ENCODE data around the gene ATAD3A.
"Not testable (repeated sequence)": the region's sequence is repeated elsewhere in the genome, so short reads cannot be mapped to it uniquely, and the experiment has no call there.

ATAD3A gene

GRCh38 chr1:1511533-1512285, at the start of gene ATAD3A:
ATAD3A (plus strand) TSS chr1:1512162; CDS start chr1:1512269, 107 bp downstream.
- peak within 1 kb of the TSS; percentile 57 to 81 for H3K4me3 ChIP-seq (ENCODE audit: low read depth in 1 of 2, low read length in 2 of 2)
- peak within 1 kb of the TSS; percentile 80 for H3K27ac ChIP-seq (ENCODE audit: low read length)
- H3K27me3 ChIP-seq (ENCODE audit: low read depth, low read length) = no peaks in the 10 kb centered on the region
- no peaks in the 10 kb centered on the region for H3K36me3 ChIP-seq (ENCODE audit: control insufficient read depth in 1 of 2, insufficient read depth in 2 of 2, low read length in 2 of 2)
- peaks cover 0 to 9% of the 10 kb centered on the region in 2 donors for H3K4me1 ChIP-seq (ENCODE audit: control insufficient read depth in 1 of 2, insufficient read depth in 2 of 2, low read length in 2 of 2)
- no peaks in the 10 kb centered on the region for H3K9me3 ChIP-seq (ENCODE audit: control insufficient read depth in 1 of 2, low read length in 2 of 2)

DNA sequence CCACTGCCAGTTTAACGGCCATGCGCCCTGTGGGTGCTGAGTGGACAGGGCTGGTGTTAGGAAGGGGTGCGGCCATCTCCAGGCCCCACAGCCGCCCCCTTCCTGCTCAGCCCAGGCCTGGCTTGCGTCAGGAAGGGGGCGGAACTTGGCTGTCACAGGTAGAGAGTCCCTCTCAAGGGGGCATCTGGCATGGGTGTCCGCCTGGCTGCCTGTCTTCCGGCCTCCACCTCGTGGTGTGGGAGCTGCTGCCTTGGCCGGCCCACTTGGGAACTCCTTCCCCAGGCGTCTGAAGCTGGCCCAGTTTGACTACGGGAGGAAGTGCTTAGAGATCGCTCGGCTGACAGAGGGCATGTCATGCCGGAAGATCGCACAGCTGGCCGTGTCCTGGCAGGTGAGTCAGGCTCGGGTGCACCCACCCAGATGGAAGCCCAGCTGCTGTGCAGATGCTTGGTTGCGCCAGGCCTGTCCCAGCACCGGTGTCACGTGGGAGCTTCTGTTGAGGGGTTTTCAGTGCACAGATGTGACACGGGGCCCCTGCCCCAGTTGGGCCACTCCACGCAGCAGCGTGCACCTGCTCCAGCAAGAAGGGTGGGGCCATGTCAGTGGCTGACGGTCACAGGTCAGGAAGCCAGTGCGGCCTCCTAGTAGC, 49.5 kb upstream of the ATAD3A start:
- peak overlapping the region in 1 of 2 donors; percentile 32 for H3K4me3 ChIP-seq (ENCODE audit: low read depth in 1 of 2, low read length in 2 of 2)

GRCh38 chr1:1463312-1463711, 48.6 kb upstream of the ATAD3A start:
- Histone ChIP-seq H3K36me3 (ENCODE audit: control insufficient read depth in 1 of 2, insufficient read depth in 2 of 2, low read length in 2 of 2) (no peaks in the 10 kb centered on the region), H3K4me1 (ENCODE audit: control insufficient read depth in 1 of 2, insufficient read depth in 2 of 2, low read length in 2 of 2) (no peaks in the 10 kb centered on the region), H3K9me3 (ENCODE audit: control insufficient read depth in 1 of 2, low read length in 2 of 2) (no peaks in the 10 kb centered on the region), H3K27ac (ENCODE audit: low read length) (no peak overlapping the region), H3K4me3 (ENCODE audit: low read depth in 1 of 2, low read length in 2 of 2) (no peak overlapping the region), H3K27me3 (ENCODE audit: low read depth, low read length) (no peaks in the 10 kb centered on the region)

More for the DNA sequence above, 49.5 kb upstream of the ATAD3A start:
- no peaks in the 10 kb centered on the region for H3K27me3 ChIP-seq (ENCODE audit: low read depth, low read length)
- H3K36me3 ChIP-seq (ENCODE audit: control insufficient read depth in 1 of 2, insufficient read depth in 2 of 2, low read length in 2 of 2) = no peaks in the 10 kb centered on the region
- H3K4me1 ChIP-seq (ENCODE audit: control insufficient read depth in 1 of 2, insufficient read depth in 2 of 2, low read length in 2 of 2) = no peaks in the 10 kb centered on the region
- H3K27ac ChIP-seq (ENCODE audit: low read length) = no peak overlapping the region
- H3K9me3 ChIP-seq (ENCODE audit: control insufficient read depth in 1 of 2, low read length in 2 of 2) = no peaks in the 10 kb centered on the region

DNA sequence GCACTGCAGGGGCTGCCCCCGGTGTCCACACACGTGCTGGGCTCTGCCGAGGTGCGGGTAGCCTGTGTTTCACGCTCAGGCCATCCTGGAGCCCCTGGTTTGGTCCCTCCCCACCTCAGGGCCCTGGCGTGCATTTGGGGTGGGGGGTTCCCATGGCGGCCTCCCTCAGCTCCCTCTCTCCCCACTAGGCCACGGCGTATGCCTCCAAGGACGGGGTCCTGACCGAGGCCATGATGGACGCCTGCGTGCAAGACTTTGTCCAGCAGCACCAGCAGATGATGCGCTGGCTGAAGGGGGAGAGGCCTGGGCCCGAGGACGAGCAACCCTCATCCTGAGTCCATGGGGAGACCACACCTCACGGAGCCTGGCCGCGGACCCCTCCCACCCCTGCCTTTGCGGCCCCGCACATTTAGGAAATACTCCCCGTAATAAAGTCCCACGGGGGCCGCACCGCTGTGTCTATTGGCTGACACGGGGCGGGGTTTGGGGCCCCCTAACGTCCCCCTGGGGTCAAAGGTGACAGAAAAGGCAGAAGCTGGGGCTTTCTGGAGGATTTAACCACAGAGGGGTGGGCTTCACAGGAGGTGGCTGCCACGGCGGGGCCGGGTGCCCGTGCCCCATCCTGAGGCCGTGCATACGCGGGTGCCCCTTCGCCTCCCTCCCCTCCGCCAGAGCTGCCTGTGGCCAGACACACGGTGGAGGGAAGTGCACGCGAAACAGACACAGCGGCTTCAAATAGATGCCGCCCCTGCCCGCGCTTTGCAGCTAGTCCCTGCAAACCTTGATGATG, 43.6 kb upstream of the ATAD3A start:
- not testable (repeated sequence) for H3K27me3 ChIP-seq (ENCODE audit: low read depth, low read length); H3K36me3 ChIP-seq (ENCODE audit: control insufficient read depth in 1 of 2, insufficient read depth in 2 of 2, low read length in 2 of 2); H3K27ac ChIP-seq (ENCODE audit: low read length); H3K4me3 ChIP-seq (ENCODE audit: low read depth in 1 of 2, low read length in 2 of 2); H3K9me3 ChIP-seq (ENCODE audit: control insufficient read depth in 1 of 2, low read length in 2 of 2)
- peaks cover 0 to 18% of the 10 kb centered on the region in 2 donors for H3K4me1 ChIP-seq (ENCODE audit: control insufficient read depth in 1 of 2, insufficient read depth in 2 of 2, low read length in 2 of 2)

- H3K4me3 ChIP-seq (ENCODE audit: low read depth in 1 of 2, low read length in 2 of 2) = peak overlapping the region; percentile 83 to 84
- peaks cover 0 to 21% of the 10 kb centered on the region in 2 donors for H3K4me1 ChIP-seq (ENCODE audit: control insufficient read depth in 1 of 2, insufficient read depth in 2 of 2, low read length in 2 of 2)
- H3K9me3 ChIP-seq (ENCODE audit: control insufficient read depth in 1 of 2, low read length in 2 of 2) = no peaks in the 10 kb centered on the region
- peak overlapping the region; percentile 75 for H3K27ac ChIP-seq (ENCODE audit: low read length)
- H3K36me3 ChIP-seq (ENCODE audit: control insufficient read depth in 1 of 2, insufficient read depth in 2 of 2, low read length in 2 of 2) = no peaks in the 10 kb centered on the region
- H3K27me3 ChIP-seq (ENCODE audit: low read depth, low read length) = no peaks in the 10 kb centered on the region
Measured at GRCh38 chr1:1470626-1471388, 41.2 kb upstream of the ATAD3A start.

DNA sequence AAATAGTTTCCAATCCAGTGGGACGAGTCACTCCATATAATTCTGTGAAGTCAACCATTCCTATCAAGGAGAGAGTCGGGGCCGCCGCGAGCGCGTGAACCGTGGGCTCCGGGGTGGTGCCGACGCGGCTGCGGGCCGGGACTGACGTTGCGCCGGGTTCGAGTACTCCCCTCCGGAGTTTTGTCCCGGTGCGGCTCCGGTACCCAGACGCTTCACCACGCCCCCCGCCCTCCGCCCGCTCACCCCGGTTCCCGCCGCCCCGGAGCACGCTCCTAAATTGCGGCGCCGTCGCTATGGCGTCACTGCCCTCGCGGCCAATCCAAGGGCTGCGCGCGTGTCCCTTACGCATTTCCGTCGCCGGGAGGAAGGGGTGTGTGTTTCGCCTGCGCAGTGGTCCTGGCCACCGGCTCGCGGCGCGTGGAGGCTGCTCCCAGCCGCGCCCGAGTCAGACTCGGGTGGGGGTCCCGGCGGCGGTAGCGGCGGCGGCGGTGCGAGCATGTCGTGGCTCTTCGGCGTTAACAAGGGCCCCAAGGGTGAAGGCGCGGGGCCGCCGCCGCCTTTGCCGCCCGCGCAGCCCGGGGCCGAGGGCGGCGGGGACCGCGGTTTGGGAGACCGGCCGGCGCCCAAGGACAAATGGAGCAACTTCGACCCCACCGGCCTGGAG, 40.4 kb upstream of the ATAD3A start, which contains the start of gene ATAD3B:
TSS of gene ATAD3B (plus strand) at position 377 of the 664 bp plus-strand sequence. CDS start at position 497, 120 bp downstream.
- H3K9me3 ChIP-seq (ENCODE audit: control insufficient read depth in 1 of 2, low read length in 2 of 2) = no peaks in the 10 kb centered on the region
- H3K4me3 ChIP-seq (ENCODE audit: low read depth in 1 of 2, low read length in 2 of 2) = peak within 1 kb of the TSS; percentile 83 to 84
- H3K27me3 ChIP-seq (ENCODE audit: low read depth, low read length) = no peaks in the 10 kb centered on the region
- peaks cover 0 to 21% of the 10 kb centered on the region in 2 donors for H3K4me1 ChIP-seq (ENCODE audit: control insufficient read depth in 1 of 2, insufficient read depth in 2 of 2, low read length in 2 of 2)
- peak within 1 kb of the TSS; percentile 75 for H3K27ac ChIP-seq (ENCODE audit: low read length)
- H3K36me3 ChIP-seq (ENCODE audit: control insufficient read depth in 1 of 2, insufficient read depth in 2 of 2, low read length in 2 of 2) = no peaks in the 10 kb centered on the region

DNA sequence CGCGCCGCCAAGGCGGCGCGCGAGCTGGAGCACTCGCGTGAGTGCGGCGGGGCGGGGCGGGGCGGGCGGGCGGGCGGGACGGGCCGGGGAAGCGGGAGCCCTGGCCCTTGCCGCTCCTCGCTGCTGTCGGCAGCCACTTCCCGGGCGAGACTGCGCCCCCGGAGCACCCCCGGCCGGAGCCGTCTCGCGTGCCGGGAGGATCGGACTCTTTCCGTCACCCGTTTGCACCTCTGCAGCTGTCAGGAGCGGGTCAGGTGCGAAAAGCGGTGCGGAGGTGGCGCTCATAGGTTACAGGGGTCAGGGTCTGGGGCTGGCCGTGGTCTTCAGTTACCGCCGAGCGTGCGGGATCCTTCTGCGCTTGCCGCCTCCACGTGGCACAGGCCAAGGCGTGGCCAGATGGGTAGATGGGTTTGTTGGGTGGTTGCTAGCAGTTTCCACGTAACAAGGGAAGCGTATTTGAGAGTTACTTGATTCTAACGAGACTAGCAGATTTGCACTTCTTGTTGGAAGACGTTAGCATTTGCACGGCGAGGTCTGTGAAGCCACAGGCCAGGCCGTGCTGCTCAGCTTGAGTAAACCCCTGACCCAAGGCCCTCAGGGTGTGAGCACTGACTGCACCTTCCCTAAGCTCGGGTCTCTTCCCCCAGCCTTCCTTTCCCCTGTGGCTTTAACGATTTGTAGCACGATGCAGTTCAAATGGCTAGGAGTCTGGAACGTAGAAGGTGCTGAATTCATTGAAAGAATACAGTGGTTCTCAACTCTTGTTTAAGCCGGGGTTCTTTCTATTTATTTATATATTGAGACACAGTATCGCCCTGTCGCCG, 39.7 kb upstream of the ATAD3A start:
- H3K27me3 ChIP-seq (ENCODE audit: low read depth, low read length); H3K27ac ChIP-seq (ENCODE audit: low read length); H3K36me3 ChIP-seq (ENCODE audit: control insufficient read depth in 1 of 2, insufficient read depth in 2 of 2, low read length in 2 of 2); H3K9me3 ChIP-seq (ENCODE audit: control insufficient read depth in 1 of 2, low read length in 2 of 2): not testable (repeated sequence)
- H3K4me1 ChIP-seq (ENCODE audit: control insufficient read depth in 1 of 2, insufficient read depth in 2 of 2, low read length in 2 of 2) = peaks cover 0 to 21% of the 10 kb centered on the region in 2 donors
- peak overlapping the region; percentile 54 to 83 for H3K4me3 ChIP-seq (ENCODE audit: low read depth in 1 of 2, low read length in 2 of 2)

- not testable (repeated sequence) for H3K27ac ChIP-seq (ENCODE audit: low read length); H3K4me3 ChIP-seq (ENCODE audit: low read depth in 1 of 2, low read length in 2 of 2); H3K9me3 ChIP-seq (ENCODE audit: control insufficient read depth in 1 of 2, low read length in 2 of 2); H3K27me3 ChIP-seq (ENCODE audit: low read depth, low read length)
- Histone ChIP-seq H3K36me3 (ENCODE audit: control insufficient read depth in 1 of 2, insufficient read depth in 2 of 2, low read length in 2 of 2) (peaks cover 9 to 25% of the 10 kb centered on the region in 2 donors), H3K4me1 (ENCODE audit: control insufficient read depth in 1 of 2, insufficient read depth in 2 of 2, low read length in 2 of 2) (peaks cover 0 to 12% of the 10 kb centered on the region in 2 donors)
Measured at GRCh38 chr1:1476011-1476410, 36.0 kb upstream of the ATAD3A start.

DNA sequence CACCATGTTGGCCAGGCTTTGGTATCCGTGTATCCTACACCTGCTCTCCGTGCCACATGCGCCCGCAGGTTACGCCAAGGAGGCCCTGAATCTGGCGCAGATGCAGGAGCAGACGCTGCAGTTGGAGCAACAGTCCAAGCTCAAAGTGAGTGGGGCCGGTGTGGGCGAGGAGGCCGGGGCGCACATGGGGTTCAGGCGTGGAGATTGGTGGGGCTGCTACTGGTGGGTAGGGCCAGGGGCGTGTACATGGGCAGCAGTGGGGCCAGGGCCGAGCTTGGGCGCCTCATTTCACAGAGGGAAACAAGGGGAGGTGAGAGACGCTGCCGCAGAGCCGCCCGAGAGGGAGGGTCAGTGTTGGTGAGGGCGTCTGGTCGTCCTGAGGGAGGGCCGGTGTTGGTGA, 34.8 kb upstream of the ATAD3A start:
- no peak overlapping the region for H3K4me3 ChIP-seq (ENCODE audit: low read depth in 1 of 2, low read length in 2 of 2)
- H3K36me3 ChIP-seq (ENCODE audit: control insufficient read depth in 1 of 2, insufficient read depth in 2 of 2, low read length in 2 of 2) = peaks cover 9 to 26% of the 10 kb centered on the region in 2 donors
- H3K27ac ChIP-seq (ENCODE audit: low read length) = no peak overlapping the region
- H3K9me3 ChIP-seq (ENCODE audit: control insufficient read depth in 1 of 2, low read length in 2 of 2) = no peaks in the 10 kb centered on the region
- no peaks in the 10 kb centered on the region for H3K27me3 ChIP-seq (ENCODE audit: low read depth, low read length)
- H3K4me1 ChIP-seq (ENCODE audit: control insufficient read depth in 1 of 2, insufficient read depth in 2 of 2, low read length in 2 of 2) = peaks cover 0 to 11% of the 10 kb centered on the region in 2 donors

All from muscle layer of duodenum (tissue), 2 donors.